Right cardiac atrium (tissue), 5 donors: ENCODE results near the gene MAPK14. TPM values are rescaled to one million over a fixed set of nuclear protein-coding genes. Genes with fewer than 3 reads are reported as not detected.
"Not testable (repeated sequence)": the region's sequence is repeated elsewhere in the genome, so short reads cannot be mapped to it uniquely, and the experiment has no call there.

ENCODE experiments used
- ATAC-seq, 2 donors: fragments of 200-7000 bp; cut with Tn5 transposase; one replicate each; pipeline versions ENCODE4 v1.8.0 to v1.9.1; 2020; ENCODE audit warnings: moderate library complexity in 2 of 2, mild to moderate bottlenecking in 1 of 2
- DNase-seq, 3 donors: peaks; one replicate each; pipeline ENCODE4 v3.0.0-alpha.2; 2020
- H3K27ac ChIP-seq: one replicate; pipeline ENCODE4 v1.5.1; 2013; ENCODE audit warnings: mild to moderate bottlenecking, low read length, control low read depth, moderate library complexity
- H3K27me3 ChIP-seq: one replicate; pipeline ENCODE4 v1.6.1; 2013; ENCODE audit not compliant: control insufficient read depth, insufficient read depth
- H3K4me1 ChIP-seq: one replicate; pipeline ENCODE4 v1.6.1; 2013; ENCODE audit warnings: low read length; ENCODE audit not compliant: control insufficient read depth, insufficient read depth
- H3K4me3 ChIP-seq: one replicate; pipeline ENCODE4 v1.5.1; 2013; ENCODE audit warnings: low read length, control low read depth
- H3K9me3 ChIP-seq: one replicate; pipeline ENCODE4 v1.6.1; 2013; ENCODE audit warnings: low read length; ENCODE audit not compliant: control insufficient read depth
- WGBS: extraction: QIAGEN DNeasy Blood & Tissue Kit; methylation state at CpG from one replicate; pipeline ENCODE4 v1.1.7; 2013; 5-methylcytosine and 5-hydroxymethylcytosine counted together
- intact Hi-C, 4 donors: fragments of 100-400 bp; cut with DNase I; formaldehyde crosslinking; loops; one replicate each; pipeline versions ENCODE4 v1.11.0 to v1.14.0; 2022 to 2023
- polyA plus RNA-seq: library from polyadenylated mRNA; stranded (reverse); fragments of 200-250 nt; gene quantifications from one replicate; pipeline ENCODE4 v1.2.3, GENCODE V29; 2013
- total RNA-seq, 4 donors: library from RNA; stranded (reverse); fragmentation: NEBNext Ultra II Directional; extraction: Animal tissue kit (Norgen Biotek cat#: 25700); gene quantifications; one replicate each; pipeline ENCODE4 v1.2.1, GENCODE V29; 2021
- donor health status: healthy with polysubstance abuse.
- donor health status: DM: no; HTN: yes; CAD: no.
- donor health status: DM: no; HTN: no; CAD: no.
- donor health status: DM: no; HTN: yes; CAD: no; lungs with severe emphysema.
- donor health status: DM: yes; HTN: yes; CAD: no.

MAPK14 gene
- total and polyA plus RNA-seq, 5 donors: 12.4 to 37.0 (median 30.9) TPM

- intact Hi-C loops, H3K27me3 ChIP-seq, ATAC-seq, DNase-seq, H3K4me1 ChIP-seq, H3K27ac ChIP-seq, H3K9me3 ChIP-seq, H3K4me3 ChIP-seq: not testable (repeated sequence)
- WGBS: 96% methylated on average over 5 of the region's 5 CpGs
These were observed 60.6 kb downstream of the MAPK14 start for GRCh38 chr6:36088204-36088603.

- ATAC-seq (no peak), DNase-seq (no peak)
- intact Hi-C loops: no loop called here
- no peak overlapping the region for H3K4me3 ChIP-seq
- no peak overlapping the region for H3K27ac ChIP-seq
- 98% methylated on average over 5 of the region's 5 CpGs for whole genome bisulfite sequencing
- no peaks in the 10 kb centered on the region for H3K4me1 ChIP-seq
- H3K27me3 ChIP-seq: no peaks in the 10 kb centered on the region
- no peaks in the 10 kb centered on the region for H3K9me3 ChIP-seq
These were observed 61.4 kb downstream of the MAPK14 start for GRCh38 chr6:36089048-36089447.

DNA sequence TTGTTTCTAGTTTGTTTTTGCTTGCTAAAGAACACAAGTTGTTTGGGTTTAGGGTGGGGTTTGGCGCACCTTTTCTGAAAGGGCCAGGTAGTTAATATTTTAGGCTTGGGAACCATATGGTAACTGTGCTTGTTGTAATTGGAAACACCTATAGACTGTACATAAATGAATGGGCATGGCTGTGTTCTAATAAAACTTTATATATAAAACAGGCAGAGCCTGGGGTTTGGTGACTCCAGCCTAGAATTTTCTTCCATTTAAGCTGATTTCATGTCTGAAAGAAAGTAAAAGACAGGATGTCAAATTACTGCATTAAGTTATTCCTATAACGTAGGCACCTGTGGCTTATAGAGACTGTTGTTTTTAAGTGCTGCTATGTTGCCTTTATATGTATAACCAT lies 66.6 kb downstream of the MAPK14 start:
- no peaks in the 10 kb centered on the region for H3K4me1 ChIP-seq
- H3K9me3 ChIP-seq: no peaks in the 10 kb centered on the region
- no peak for DNase-seq
- 98% methylated on average over 2 of the region's 2 CpGs for whole genome bisulfite sequencing
- H3K27ac ChIP-seq: no peak overlapping the region
- no peak for ATAC-seq
- no peaks in the 10 kb centered on the region for H3K27me3 ChIP-seq
- intact Hi-C loops: loop anchor here (2.0 kb wide), 2 partner anchors 65 to 67 kb away; partner anchors contain the start of gene MAPK14 (in 3 of the 4)
- H3K4me3 ChIP-seq: no peak overlapping the region

DNA sequence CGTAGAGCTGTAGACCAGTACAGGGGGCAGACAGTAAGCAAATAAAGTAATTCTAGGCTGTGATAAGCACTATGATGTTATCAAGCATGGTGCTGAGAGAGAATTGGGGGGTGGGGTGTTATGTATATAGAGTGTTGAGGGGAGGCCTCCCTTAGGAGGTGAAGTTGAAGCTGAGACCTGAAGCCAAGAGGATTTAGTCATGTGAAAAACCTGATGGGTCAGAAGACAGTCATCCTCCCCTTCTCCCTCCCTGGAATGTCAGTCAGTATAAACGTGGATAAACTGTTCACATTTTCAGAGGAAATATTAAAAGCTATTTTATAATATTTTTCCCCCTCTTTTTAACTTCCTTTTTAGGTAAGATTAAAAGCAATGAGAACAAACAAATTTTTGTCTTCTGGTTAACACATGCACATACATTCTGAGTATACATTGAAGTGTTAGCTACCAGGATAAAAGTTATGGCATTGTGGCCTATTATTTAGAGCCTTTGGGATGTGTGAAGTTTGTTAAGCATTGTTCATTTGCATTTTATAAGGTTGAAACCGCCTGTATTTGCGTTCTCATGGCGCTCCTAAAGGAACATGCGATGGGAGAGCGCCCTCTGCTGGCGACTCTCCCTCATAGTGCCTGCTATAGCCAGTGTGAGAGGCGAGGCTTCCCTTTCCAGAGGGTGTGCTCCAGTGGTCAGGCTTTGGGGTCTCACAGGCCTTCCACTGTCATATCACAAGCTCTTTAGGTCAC lies 67.3 kb downstream of the MAPK14 start:
- 11% methylated on average over 9 of the region's 9 CpGs for WGBS
- DNase-seq: peak; percentile 79 to 95 (median 91)
- no peaks in the 10 kb centered on the region for H3K4me1 ChIP-seq
- no peaks in the 10 kb centered on the region for H3K9me3 ChIP-seq
- H3K4me3 ChIP-seq: no peak overlapping the region
- ATAC-seq: peak; percentile 92 to 94
- H3K27ac ChIP-seq: no peak overlapping the region
- no peaks in the 10 kb centered on the region for H3K27me3 ChIP-seq
- intact Hi-C loops: loop anchor here (2.0 kb wide), 2 partner anchors 66 to 68 kb away; partner anchors contain the start of gene MAPK14 (in 3 of the 4)

DNA sequence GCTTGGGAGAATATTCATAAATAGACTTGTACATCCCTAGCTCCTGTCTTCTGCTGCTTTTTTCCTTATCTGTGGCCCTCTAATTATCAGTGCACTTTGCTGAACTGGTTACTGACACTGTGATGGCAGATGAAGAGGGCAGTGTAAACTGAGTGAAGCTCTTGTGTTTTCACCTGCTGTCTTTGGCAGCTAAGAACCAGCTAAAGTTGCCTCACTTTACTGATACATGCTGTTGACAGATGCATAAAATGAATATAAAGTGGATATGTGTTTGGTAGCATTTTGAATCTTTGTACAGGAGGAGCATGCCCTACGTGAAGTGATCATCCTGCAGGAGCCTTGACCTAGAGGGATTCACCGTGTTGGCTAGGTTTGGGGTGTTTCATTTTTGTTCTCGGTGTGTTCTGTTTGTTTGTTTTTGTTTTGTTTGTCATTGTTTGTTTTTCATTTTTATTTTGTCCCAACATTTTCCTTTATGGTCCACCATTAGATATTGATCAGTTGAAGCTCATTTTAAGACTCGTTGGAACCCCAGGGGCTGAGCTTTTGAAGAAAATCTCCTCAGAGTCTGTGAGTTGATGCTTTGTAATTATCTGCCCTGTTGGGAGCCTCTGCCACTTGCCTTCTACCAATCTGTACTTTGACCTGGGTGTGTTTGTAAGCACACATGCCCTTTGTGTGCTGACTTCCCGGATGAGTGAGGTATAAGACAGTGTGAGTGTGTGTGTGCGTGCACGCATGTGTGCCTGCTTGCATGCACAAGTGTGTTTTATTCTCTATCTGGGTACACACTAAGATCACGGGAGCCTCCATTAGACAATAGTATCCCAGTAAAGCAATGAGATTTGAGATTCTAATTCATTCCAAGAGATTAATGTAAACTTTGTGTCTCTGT lies 68.1 kb downstream of the MAPK14 start:
- Histone ChIP-seq H3K27me3 (no peaks in the 10 kb centered on the region), H3K4me3 (no peak overlapping the region), H3K9me3 (no peaks in the 10 kb centered on the region), H3K4me1 (no peaks in the 10 kb centered on the region), H3K27ac (no peak overlapping the region)
- 89% methylated on average over 8 of the region's 8 CpGs for WGBS
- peak; percentile 22 to 26 for ATAC-seq
- intact Hi-C loops: loop anchor here (2.0 kb wide), 2 partner anchors 67 to 69 kb away; partner anchors contain the start of gene MAPK14 (in 3 of the 4)
- DNase-seq: no peak

DNA sequence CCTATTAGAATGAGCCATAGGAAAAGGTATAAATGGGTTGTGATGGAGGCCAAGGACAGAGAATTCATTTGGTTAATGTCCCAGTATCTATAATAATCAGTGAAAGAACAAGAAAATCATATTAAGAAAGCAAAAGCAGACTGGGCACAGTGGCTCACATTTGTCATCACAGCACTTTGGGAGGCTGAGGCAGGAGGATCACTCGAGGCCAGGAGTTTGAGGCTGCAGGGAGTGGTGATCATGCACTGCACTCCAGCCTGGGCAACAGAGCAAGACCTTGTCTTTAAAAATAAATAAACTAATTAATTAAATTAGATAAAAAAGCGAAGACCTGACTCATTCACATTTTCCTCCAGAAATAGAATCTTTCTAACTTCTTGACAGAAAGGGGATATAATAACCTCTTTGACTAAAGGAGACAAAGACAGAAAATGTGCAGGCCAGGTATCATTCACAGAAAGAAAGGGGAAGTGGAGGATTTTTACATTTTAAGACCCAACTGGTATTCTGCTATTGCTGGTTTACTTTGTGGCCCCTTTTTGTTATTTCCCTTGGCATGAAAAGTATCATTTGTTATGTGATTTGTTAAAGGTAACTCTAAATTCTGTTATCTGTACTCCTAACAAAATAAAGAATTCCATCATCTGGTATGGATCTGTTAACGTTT lies 70.8 kb downstream of the MAPK14 start:
- intact Hi-C loops: no loop called here

GRCh38 chr6:36098920-36099647 lies 71.5 kb downstream of the MAPK14 start:
- Histone ChIP-seq H3K27me3 (no peaks in the 10 kb centered on the region), H3K27ac (no peak overlapping the region), H3K9me3 (no peaks in the 10 kb centered on the region), H3K4me1 (no peaks in the 10 kb centered on the region), H3K4me3 (no peak overlapping the region)
- WGBS: 35% methylated on average over 5 of the region's 5 CpGs
- intact Hi-C loops: no loop called here
- ATAC-seq (peak; percentile 62), DNase-seq (peak in 1 of 3 donors; percentile 57)

More for the DNA sequence above, 70.8 kb downstream of the MAPK14 start:
- WGBS: 68% methylated on average over 3 of the region's 3 CpGs
- Histone ChIP-seq H3K4me3 (no peak overlapping the region), H3K27me3 (no peaks in the 10 kb centered on the region), H3K9me3 (no peaks in the 10 kb centered on the region), H3K27ac (no peak overlapping the region), H3K4me1 (no peaks in the 10 kb centered on the region)
- ATAC-seq (no peak), DNase-seq (no peak)

- 27% methylated on average over 6 of the region's 6 CpGs for WGBS
- intact Hi-C loops: no loop called here
These were observed 72.4 kb downstream of the MAPK14 start for GRCh38 chr6:36099869-36100483.

DNA sequence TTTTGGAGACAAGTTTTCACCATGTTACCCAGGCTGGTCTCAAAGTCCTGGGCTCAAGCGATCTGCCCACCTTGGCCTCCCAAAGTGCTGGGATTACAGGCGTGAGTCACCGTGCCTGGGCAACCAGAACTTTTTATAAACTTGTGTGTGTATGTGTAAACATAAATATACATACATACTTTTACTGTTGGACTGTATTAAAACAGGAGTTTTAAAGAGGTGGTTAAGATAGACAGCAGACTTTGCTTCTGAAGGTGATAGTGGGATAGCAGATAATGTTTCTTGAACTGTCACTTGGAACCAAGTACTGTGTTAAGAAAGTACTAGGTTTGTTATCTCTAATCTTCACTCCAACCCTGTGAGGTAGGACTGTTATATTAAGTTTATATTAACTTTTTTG lies 74.1 kb downstream of the MAPK14 start:
- intact Hi-C loops: no loop called here
- Histone ChIP-seq H3K27me3 (no peaks in the 10 kb centered on the region), H3K4me3 (no peak overlapping the region), H3K9me3 (no peaks in the 10 kb centered on the region), H3K4me1 (no peaks in the 10 kb centered on the region), H3K27ac (no peak overlapping the region)
- WGBS: 98% methylated on average over 3 of the region's 3 CpGs
- ATAC-seq (no peak), DNase-seq (no peak)

More at GRCh38 chr6:36099869-36100483, 72.4 kb downstream of the MAPK14 start:
- H3K27ac ChIP-seq: no peak overlapping the region
- no peaks in the 10 kb centered on the region for H3K4me1 ChIP-seq
- H3K9me3 ChIP-seq: no peaks in the 10 kb centered on the region
- H3K27me3 ChIP-seq: no peaks in the 10 kb centered on the region
- no peak overlapping the region for H3K4me3 ChIP-seq
- peak in 1 of 2 donors; percentile 17 for ATAC-seq
- DNase-seq: no peak

GRCh38 chr6:36102853-36103252 lies 75.2 kb downstream of the MAPK14 start:
- WGBS: 68% methylated on average over 4 of the region's 4 CpGs
- DNase-seq (no peak), ATAC-seq (no peak)
- Histone ChIP-seq H3K4me1 (no peaks in the 10 kb centered on the region), H3K27me3 (no peaks in the 10 kb centered on the region), H3K9me3 (no peaks in the 10 kb centered on the region), H3K27ac (no peak overlapping the region), H3K4me3 (no peak overlapping the region)
- intact Hi-C loops: no loop called here
